ENCODE measurements around the gene MS4A13.
"Not testable (repeated sequence)": the region's sequence is repeated elsewhere in the genome, so short reads cannot be mapped to it uniquely, and the experiment has no call there.

GRCh38 chr11:60510209-60510608 is 5.0 kb upstream of the MS4A13 start:
- TF ChIP-seq CTCF, EP300 (IDR thresholded peaks at IDR 0.05): not testable (repeated sequence)
